GM21576 (cell line): ENCODE results near the gene CAMK1D.

Experiments
- ATAC-seq: cut with Tn5 transposase; IDR thresholded peaks from one replicate; pipeline ENCODE4 v1.9.1; 2021; ENCODE audit warnings: mild to moderate bottlenecking, moderate library complexity; ENCODE audit not compliant: unreplicated experiment

Gene CAMK1D

DNA sequence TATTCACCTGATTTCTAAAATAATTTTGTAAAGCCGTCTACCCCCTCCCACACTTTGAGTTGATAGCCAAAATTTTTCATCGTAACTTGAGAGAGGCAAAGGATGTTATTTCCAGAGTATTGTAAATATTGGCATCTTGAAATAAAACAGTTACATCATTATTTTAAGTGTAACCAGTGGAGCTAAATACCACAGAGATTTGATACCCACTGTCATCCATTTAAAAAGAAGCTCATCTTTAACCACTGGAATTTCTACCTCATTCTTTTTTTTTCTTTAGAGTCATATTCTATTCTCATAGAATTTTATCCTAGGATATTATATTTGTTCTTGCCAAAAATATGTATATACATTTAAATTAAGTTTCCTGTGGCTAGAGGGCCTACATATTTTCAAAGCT lies 48.6 kb downstream of the CAMK1D start:
- ATAC-seq: no peak

DNA sequence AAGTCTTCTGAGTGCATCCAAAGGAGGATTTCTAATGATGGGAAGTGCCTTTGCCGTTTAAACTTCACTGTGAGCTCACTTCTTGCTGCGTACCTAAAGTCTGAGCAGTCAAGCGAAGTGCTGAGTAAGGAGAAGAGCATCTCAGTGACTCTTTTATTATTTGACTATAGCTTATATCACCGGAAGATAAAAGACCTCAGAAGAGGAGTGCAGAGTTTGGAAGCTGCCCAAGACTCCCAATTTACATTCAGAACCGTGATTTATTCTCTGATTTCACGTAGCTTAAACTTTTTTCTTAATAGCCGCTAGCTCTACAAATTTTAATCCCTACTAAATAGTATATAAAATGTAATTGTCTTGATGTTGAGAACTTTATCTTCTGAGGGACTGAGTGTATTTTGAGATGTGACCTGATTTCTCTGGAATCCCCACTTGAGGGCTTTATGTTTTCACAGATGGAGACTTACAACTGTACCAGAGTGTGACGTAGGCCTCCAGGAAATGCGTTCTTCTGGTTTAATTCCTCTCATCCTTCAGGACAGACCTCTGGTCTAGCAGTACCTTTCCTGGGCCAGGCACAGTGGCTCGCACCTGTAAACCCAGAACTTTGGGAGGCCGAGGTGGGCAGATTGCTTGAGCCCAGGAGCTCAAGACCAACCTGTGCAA lies 51.1 kb downstream of the CAMK1D start:
- ATAC-seq: no peak

DNA sequence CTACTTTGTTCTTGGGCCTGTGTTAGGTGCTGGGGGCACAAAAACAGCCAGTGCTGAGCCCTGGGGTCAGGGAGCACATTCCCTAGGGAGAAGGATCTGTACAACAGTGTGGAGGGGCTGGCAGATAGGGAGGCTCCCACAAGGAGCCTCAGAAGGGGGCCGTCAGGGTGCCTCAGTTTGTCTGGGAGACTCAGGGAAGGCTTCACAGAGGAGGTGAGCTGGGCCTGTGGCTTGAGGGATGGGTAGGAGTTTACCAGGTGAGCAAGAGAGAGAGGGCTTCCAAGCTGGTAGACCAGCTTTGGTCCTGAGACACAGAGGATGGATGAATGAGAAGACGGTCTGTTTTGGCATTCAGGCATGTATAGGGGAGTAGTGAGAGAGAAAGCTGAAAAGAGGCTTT lies 52.1 kb downstream of the CAMK1D start:
- ATAC-seq: no peak

DNA sequence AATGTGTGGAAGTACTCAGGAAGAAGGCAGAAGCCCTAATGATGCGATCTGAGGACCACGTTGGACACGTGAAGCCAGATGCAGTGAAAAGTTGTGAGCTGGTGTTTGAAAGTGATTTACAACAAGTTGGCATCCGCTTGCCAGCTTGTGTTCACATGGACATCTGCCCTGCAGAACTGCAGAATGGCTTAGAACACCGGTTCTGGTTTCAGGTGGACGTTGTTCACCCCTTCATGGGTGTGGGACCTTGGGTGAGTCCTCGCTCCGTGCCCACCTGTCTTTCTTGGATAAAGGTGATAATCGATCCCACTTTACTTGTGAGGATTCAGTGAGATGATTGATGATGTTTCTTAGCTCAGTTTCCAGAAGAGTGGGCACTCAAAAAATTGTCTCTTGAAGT lies 53.8 kb downstream of the CAMK1D start:
- ATAC-seq: no peak

DNA sequence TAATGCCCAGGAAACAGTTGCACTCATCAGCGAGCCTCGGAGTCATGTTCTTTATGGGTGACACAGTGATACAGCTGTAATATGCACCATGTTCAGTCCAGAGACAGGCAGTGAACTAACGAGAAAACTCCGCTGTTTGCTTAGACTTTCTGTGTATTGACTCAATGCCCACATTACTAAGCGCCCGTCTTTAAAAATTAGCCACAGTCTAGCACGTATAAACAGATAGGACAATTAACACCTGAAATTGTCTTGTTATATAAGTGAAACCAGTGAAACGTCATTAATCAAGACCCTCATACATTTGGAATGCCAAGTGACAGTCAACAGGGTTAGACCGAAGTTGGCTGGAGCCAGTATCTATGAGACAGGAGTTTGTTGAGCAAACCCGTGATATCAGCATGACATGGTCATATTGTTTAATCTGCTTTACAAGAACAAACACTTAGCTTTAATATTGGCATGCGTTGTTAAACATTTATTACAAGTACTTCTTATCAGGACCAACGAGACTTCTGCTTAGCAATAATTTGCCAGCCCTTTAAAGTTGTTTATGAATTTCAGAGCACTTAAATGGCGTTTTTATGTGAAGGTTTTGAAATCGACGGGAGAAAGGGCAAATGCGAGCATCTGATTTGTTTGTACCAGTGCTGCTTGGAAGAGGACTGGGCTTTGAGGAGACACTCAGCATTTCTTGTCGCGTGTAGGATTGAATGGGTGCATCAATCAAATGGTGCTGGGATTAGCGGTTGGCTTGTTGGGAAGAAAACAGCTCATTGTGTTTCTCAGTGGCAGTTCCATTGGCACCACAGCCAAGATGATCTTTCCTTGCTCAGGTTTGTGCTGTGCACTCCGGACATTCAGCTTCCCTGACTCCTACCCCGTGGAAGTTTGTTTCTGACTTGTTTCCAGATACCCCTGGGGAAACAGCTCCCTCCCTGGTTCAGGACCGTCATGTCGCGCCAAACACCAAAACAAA lies 56.3 kb downstream of the CAMK1D start:
- ATAC-seq: no peak

DNA sequence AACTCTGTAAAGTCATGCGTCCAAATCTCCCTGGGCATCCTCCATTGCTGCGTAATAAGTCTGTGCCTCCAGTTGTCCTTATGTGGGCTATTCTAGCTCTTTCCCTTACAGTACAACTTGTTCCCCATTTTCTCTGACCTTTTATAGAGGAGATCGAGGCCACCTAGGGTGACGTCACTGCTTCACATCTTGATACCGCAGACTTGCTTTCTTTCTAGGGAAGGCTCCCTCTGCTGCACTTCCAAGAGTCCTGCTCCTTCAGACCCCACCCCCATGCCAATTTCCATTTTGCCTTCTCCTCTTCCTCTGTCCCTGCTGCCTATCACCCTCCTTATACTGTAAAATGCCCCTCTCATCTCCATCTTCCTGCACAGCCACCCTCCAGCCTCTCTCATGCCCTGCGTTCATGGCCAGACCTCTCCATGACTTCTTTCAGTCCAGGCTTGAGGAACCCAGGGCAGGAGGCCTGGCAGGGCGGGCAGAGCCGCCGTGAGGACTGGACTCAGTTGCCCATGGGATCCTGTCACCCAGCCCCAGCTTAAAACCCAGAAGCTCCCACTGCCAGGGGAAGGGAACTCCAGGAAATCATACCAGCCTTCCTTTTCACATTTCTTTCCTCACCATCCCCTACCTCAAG lies 57.5 kb downstream of the CAMK1D start:
- no peak for ATAC-seq

DNA sequence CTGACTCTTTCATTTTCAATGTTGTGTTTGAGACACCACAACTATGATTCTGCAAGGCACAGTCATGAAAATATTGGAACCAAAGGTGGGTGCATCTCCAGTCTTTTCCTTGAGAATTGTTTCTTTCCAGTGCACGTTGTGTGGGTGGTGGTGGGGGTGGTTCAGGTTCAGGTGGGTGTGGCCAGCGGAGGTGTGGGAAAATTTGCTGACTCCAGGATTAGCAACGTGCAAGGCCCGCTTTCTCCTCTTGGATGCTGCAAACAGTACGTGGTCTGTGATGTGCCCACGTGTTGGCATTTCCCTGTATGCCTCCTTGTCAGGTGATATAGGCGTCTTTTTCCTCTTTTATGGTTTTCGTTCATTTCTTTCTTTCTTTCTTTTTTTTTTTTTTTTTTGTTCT lies 59.1 kb downstream of the CAMK1D start:
- no peak for ATAC-seq

DNA sequence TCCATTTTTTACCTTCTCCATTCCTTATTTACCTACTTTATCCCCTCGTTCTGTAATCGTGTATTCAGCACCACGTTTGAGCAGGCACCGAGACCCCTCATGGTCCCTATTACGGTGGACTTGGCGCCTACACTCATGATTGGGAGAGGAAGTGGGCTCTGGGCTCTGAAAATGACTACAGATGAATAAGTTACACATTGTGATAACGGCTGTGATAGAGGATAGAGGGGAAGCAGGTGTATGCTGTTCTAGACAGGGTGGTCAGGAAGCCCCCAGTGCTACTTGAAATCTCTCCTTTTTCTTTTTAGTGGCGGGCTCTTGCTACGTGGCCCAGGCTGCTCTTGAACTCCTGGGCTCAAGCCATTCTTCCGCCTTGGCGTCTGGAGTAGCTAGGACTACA lies 59.8 kb downstream of the CAMK1D start:
- ATAC-seq: no peak

DNA sequence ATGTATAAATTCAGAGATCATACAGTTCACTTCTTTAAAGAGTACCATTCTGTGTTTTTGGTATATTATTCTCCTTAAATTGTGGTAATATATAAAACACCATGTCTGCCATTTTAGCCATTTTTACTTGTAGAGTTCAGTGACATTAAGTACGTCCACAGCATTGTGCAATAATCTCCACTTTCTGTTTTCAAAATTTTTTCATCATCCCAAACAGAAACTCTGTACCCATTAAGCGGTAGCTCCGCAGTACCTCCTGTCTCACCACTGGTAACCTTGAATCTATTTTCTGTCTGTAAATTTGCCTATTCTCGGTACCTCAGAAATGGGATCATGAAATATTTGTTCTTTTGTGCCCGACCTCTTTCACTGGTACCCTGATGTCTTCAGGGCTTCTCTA lies 60.3 kb downstream of the CAMK1D start:
- ATAC-seq: no peak

DNA sequence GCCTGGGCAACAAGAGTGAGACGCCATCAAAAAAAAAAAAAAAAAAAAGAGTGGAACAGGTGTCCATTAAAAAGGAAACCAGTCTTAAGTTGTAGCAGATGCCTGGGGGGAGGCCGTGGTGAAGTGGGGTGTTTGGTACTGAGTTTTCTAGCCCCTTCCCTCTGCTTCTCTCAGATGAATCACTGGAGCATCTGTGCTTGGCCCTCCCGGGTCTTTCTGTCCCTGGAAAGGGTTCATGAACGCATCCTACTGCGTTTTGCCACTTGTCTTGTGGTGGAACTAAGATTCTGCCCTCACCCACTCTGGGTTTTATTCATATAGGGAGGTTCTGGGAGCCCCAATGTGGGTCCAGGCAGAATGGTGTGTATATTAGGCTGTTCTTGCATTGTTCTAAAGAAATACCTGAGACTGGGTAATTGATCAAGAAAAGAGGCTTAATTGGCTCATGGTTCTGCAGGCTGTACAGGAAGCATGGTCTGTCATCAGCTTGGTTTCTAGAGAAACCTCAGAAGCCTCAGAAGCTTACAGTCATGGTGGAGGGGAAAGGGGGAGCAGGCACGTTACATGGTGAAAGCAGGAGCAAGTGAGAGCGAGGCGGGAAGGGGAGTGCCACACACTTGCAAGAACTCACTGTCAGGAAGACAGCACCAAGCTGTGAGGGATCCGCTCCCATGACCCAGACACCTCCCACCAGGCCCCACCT lies 63.5 kb downstream of the CAMK1D start:
- ATAC-seq: no peak

DNA sequence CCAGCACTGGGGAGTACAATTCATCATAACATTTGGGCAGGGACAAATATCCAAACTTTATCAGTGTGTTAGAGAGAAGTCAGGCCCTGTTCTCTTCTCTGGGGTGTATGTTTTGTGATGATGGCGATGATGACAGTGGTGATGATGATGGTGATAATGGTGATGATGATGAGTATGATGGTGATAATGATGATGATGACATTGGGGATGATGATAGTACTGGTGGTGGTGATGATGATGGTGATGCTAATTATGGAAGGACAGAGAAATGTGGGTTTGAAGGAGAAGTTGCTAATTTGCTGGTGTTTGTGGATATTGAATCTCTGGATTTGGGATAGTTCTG lies 64.0 kb downstream of the CAMK1D start:
- no peak for ATAC-seq

DNA sequence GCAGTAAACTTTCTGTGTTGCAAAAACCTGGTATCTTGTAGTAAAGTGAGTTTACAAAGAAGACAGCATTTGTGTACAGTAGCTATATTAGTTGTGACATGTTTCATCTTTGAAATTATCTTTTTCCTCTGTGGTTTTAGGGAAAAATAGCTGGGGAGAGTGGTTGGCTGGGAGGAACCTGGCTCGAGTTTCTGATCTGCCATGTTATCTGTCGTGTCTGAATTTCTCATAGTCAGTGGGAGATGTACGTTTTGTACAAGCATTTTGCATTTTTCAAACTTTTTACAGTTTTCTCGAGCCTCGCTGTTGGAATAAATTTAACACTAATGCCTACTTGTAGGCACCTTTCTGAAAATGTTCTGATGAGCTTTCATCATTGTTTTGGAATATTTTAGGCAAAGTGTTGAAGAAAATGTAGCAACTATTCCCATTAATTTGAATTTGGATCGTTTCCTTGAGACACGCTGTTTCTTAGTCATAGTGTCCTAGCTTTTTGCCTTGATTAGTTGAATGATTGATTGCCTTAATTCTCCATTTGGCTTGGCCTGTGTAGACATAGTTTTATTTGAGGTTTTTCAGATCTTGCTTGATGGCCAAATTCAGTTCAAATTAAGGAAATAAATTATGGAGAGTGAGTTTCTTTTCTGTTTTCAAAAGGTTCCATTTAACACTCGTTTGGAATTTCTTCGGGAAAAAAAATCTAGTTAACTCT lies 65.1 kb downstream of the CAMK1D start:
- ATAC-seq: no peak

DNA sequence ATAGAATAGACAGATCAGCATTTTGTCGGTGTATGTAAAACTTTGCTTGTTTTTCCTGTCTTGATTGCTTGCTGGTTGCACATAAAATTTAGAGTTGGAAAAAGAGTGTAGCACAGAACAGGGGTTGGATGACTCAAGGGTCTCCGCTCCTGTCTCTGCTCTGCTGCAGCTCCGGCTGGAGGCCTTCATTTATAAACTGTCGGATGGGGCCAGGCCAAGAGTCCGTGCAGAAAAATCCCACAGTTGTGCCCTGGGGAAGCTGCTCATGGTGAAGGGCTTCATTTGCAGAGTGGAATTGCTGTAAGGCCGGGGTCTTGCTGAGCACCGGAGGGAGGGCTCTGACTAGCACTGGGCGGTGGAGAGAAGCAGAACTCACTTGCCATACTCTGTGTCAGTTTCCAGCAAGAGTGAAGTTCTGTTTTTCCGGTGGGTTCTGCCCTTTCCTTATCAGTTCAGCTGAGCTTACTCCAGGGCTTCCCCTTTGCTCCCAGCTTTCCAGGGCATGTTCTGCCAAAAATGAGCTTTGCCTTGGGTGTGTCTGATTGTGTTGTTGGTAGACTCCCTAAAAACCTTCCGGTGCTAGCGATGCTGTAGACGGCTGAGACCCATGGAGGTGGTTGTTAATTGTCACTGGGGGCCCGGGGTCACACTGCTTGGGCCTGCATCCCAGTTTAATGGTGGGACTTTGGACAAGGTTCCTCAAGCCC lies 67.2 kb downstream of the CAMK1D start:
- no peak for ATAC-seq

DNA sequence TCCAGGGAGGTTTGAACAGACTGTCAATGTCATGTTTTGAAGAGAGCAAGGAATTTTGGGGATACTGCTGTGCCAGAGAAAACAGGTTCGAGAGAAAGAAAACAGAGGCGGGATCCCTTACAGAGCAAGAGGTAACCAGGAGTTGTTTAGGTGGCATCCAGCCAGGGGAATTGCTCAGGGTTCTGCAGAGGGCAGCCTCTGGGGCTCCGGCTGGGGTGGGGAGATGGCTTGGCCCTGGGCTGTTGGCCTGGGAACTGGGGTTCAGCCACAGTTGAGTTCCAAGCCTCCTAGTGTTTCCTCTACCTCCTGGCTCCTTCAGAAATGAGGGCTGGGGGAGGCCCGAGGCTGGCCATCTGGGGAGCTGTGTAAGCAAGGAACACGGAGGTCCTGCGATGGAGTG lies 68.0 kb downstream of the CAMK1D start:
- no peak for ATAC-seq

DNA sequence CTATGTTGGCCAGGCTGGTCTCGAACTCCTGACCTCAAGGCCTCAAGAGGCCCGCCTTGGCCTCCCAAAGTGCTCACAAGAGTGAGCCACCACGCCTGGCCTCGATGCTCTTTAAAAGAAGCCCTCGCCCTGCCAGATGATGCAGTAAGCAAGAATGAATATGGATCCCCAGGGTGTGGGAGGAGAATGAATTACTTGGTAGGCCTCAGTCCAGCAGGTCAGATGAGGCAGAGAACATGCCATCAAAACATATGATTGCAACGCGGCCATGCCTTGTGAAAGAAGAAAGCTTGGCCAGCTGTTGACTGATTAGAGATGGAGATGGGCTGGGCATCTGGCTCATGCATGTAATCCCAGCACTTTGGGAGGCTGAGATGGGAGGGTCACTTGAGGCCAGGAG lies 68.7 kb downstream of the CAMK1D start:
- ATAC-seq: no peak

DNA sequence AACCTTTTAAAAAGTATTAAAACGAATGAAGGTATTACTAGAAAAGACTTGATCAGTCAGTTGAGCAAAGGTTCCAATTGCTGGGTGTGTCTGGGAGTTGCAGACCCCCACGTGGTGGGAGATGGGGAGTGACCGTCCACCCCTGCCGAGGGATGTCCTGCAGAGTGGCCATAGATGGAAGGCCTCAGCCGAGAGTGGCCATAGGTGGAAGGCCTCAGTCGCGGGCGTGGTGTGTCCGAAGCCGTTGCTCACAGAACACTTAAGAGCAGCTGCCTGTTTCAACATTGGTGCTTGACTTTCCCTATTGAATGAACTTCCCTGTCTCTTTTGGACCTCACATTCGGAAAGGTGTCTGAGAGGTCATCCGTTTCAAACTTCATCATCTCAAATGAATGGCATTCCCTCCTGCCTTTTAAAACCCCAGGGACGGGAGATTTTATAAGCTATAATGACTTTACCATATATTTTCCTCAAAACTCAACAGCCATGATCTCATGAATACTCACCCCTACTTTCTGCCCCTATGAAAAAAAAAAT lies 69.4 kb downstream of the CAMK1D start:
- no peak for ATAC-seq

DNA sequence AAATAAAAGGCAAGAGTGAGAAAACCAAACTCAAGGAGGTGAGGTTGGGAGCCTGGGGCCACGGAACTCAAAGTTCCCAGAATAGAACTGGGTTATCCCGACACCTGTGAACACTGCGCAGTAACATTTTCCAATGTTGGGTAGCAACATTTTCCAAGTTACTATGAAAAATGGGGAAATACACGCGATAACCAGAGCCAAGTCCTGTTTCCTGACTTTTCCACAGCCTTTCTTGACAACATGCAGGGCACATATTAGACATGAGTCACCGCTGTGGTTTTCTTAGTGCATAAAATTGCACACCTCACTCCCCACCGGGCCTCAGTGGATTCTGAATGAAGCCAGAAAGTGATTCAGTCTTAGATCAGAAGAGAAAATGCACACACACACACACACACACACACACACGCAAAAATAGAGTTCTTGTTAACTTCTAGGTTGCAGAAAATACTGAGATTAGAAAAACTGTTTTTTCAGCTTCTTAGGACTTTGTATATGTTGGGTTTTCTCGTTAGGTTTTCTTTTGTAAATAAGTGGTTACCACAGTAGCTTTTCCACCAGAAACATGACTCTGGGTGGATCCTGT lies 70.0 kb downstream of the CAMK1D start:
- no peak for ATAC-seq

DNA sequence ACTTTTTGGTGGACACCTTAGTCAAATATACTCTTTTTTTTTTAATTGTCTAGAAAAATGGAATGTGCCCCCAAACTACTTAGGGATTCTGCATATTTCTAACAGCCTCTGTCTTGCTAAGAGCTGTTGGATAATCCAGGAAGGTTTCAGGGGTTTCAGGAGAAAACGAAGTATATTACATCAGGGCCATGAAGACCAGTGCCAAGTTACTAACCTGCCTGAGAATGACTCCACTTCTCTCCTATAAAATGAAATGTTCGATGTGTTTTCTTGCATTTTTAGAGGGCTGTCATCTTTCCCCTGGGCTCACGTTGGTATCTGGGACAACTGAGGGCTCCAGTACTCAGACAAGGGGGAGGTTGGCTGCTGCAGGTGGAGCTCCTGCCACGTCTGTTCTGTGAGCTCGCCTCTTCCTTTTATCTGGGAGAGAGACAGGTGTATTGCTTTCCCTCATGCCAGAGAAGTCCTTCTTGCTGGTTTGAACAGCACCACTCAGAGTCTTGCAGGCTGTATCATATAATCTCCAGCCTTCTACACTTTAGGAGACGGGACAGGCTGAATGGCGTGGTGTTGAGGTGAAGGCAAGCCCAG lies 71.3 kb downstream of the CAMK1D start:
- no peak for ATAC-seq

DNA sequence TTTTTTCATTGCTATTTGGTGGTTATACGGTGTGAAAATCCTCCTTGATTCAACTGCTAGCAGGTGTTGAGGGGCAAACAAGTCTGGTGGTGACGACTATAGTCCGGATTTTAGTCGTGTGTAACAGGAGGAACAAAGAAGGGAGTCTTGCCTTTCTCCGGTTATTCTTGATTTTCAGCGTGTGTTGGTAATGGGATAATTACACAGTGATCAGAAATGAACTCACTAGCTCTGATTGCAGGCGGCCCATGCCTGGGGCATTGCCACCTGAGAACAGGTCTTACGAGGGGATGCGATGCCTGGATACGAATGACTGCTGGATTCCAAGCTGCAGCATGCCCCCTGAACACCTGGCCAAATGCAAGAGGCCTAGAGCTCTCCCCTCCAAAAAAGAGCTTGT lies 72.8 kb downstream of the CAMK1D start:
- no peak for ATAC-seq
